ENCODE results near the gene PVALEF.

DNA sequence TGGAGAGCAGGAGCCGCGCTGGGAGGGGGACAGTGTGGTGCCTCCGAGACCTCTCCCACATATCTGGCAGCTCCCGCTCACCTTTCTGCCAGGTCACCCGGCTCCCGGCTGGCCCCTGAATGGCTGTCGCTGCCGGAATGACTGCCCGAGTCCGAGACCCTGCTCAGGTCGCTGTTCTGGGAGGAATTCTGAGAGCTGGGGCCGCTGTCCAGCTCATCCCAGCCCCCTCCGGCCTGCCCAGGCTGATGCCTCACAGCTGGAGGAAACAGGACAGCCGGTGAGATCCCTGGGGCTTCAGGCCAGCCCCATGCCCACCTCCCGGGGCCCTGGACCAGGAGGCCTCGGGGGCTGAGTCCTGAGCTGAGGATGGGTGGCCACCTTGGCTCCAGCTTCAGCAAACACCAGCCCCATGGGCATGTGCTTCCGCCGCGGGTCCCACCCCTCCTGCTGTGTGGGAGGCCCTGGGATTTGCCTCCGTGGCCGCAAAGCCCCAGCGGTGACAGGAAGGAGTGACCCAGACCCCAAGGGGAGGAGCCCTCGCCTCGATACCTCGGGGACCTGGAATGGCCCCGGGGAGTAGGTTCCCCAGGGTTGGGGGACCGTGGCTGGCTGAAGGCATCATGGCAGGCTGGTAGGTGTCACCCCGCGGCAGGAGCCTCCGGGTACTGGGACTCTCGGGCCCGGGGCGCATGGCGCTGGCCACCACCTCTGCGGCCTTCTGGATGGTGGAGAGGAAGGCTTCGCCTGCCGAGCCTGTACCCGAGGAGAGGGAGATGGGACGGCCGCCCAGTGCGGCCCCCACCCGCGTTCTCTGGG, 66.7 kb downstream of the PVALEF start:
- TF ChIP-seq, protein P1, sequence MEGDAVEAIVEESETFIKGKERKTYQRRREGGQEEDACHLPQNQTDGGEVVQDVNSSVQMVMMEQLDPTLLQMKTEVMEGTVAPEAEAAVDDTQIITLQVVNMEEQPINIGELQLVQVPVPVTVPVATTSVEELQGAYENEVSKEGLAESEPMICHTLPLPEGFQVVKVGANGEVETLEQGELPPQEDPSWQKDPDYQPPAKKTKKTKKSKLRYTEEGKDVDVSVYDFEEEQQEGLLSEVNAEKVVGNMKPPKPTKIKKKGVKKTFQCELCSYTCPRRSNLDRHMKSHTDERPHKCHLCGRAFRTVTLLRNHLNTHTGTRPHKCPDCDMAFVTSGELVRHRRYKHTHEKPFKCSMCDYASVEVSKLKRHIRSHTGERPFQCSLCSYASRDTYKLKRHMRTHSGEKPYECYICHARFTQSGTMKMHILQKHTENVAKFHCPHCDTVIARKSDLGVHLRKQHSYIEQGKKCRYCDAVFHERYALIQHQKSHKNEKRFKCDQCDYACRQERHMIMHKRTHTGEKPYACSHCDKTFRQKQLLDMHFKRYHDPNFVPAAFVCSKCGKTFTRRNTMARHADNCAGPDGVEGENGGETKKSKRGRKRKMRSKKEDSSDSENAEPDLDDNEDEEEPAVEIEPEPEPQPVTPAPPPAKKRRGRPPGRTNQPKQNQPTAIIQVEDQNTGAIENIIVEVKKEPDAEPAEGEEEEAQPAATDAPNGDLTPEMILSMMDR (IDR thresholded peaks at IDR 0.05; ENCODE audit: low read length): no peak
- TF ChIP-seq EZH2 (optimal IDR thresholded peaks at IDR 0.05; ENCODE audit: low read depth, low read length) (no peak), EZH2phosphoT487 (IDR thresholded peaks at IDR 0.05; ENCODE audit: low read length) (no peak)

All from MM.1S (cell line).